Keratinocyte (primary cell): ENCODE measurements around the gene PHRF1. TPM values are rescaled to one million over a fixed set of nuclear protein-coding genes. Genes with fewer than 3 reads are reported as not detected.

Source experiments
- DNase-seq: peaks from one replicate; pipeline ENCODE4 v3.0.0-alpha.2; 2011; ENCODE audit warnings: low read depth, missing footprints, low spot score
- FAIRE-seq: peaks from 2 replicates; lab custom pipeline; 2011; peaks lifted over from hg19 to GRCh38; lab: Jason Lieb, UNC
- H2AFZ ChIP-seq: 2 replicates; pipeline ENCODE4 v1.6.0; 2012; ENCODE audit warnings: low read length, control low read depth, inconsistent platforms; ENCODE audit not compliant: control insufficient read depth
- H3K27ac ChIP-seq: 2 replicates; pipeline ENCODE4 v1.5.1; 2011; ENCODE audit warnings: low read length; ENCODE audit not compliant: control insufficient read depth, insufficient read depth
- H3K27me3 ChIP-seq: 3 replicates; pipeline ENCODE4 v1.6.0; 2011; ENCODE audit warnings: low read length; ENCODE audit not compliant: control insufficient read depth, insufficient read depth; ENCODE audit errors: extremely low read depth
- H3K36me3 ChIP-seq, 2 experiments: 2 replicates in 1 of 2; 3 replicates in 1 of 2; pipeline ENCODE4 v1.5.1; 2011; ENCODE audit warnings: low read length in 2 of 2, mild to moderate bottlenecking in 1 of 2; ENCODE audit not compliant: control insufficient read depth in 2 of 2, insufficient read depth in 2 of 2; ENCODE audit errors: extremely low read depth in 1 of 2
- H3K4me1 ChIP-seq: 3 replicates; pipeline ENCODE4 v1.5.1; 2011; ENCODE audit warnings: low read length; ENCODE audit not compliant: control insufficient read depth, insufficient read depth; ENCODE audit errors: extremely low read depth
- H3K4me2 ChIP-seq: 3 replicates; pipeline ENCODE4 v1.6.0; 2011; ENCODE audit warnings: low read depth, low read length; ENCODE audit not compliant: control insufficient read depth, insufficient read depth; ENCODE audit errors: extremely low read depth
- H3K4me3 ChIP-seq, 3 experiments: fragments of 200-600 bp in 1 of 3; sonication (generic) in 1 of 3; 2 replicates in 2 of 3; 3 replicates in 1 of 3; pipeline ENCODE4 v1.5.1; 2011 to 2016; ENCODE audit warnings: low read length in 3 of 3, mild to moderate bottlenecking in 3 of 3, control low read depth in 2 of 3, inconsistent platforms in 1 of 3, low read depth in 1 of 3, mixed read lengths in 1 of 3, mixed run types in 1 of 3, moderate library complexity in 1 of 3; ENCODE audit not compliant: control insufficient read depth in 2 of 3, insufficient read depth in 2 of 3; ENCODE audit errors: extremely low read depth in 1 of 3
- H3K79me2 ChIP-seq: 2 replicates; pipeline ENCODE4 v1.6.0; 2012; ENCODE audit warnings: low read length; ENCODE audit not compliant: control insufficient read depth, insufficient read depth
- H3K9ac ChIP-seq: 3 replicates; pipeline ENCODE4 v1.6.0; 2011; ENCODE audit warnings: low read length; ENCODE audit not compliant: control insufficient read depth, insufficient read depth; ENCODE audit errors: extremely low read depth
- H3K9me1 ChIP-seq: 3 replicates; pipeline ENCODE4 v1.6.0; 2011; ENCODE audit warnings: low read length; ENCODE audit not compliant: control insufficient read depth, insufficient read depth; ENCODE audit errors: extremely low read depth
- H3K9me3 ChIP-seq: 2 replicates; pipeline ENCODE4 v1.5.1; 2012; ENCODE audit warnings: low read depth, low read length; ENCODE audit not compliant: control insufficient read depth
- H4K20me1 ChIP-seq: 3 replicates; pipeline ENCODE4 v1.6.0; 2011; ENCODE audit warnings: low read length; ENCODE audit not compliant: control insufficient read depth, insufficient read depth; ENCODE audit errors: extremely low read depth
- EZH2 ChIP-seq: IDR thresholded peaks from one replicate; pipeline ENCODE4 v1.6.1; 2012; ENCODE audit warnings: inconsistent platforms, mild to moderate bottlenecking, low read length, moderate library complexity
- dilution Hi-C: fragments of 300-500 bp; cut with MboI; formaldehyde crosslinking; loops from one replicate; pipeline ENCODE4 v1.7.0; 2020; ENCODE audit warnings: low sequenced_read_pairs; ENCODE audit not compliant: extremely low pct_ligation_motif_present
- polyA plus RNA-seq, 5 experiments: library from polyadenylated mRNA; depleted of rRNA in 3 of 5; stranded (reverse) in 3 of 5; stranded (forward) in 1 of 5; unstranded in 1 of 5; fragments of >200 nt; gene quantifications; 1 replicate in 1 of 5; 2 replicates in 3 of 5; 3 replicates in 1 of 5; pipeline versions ENCODE4 v1.2.1 to v1.2.3, GENCODE V29; 2011 to 2012; ENCODE audit warnings: missing spikeins in 2 of 5, low read depth in 1 of 5, low replicate concordance in 1 of 5
- TF ChIP-seq, protein P1 (sequence below), 3 experiments: IDR thresholded peaks in 1 of 3; conservative IDR thresholded peaks in 1 of 3; optimal IDR thresholded peaks in 1 of 3; 2 replicates in 2 of 3; 3 replicates in 1 of 3; pipeline versions ENCODE3 to v1.5.1; 2011; ENCODE audit warnings: low read length in 3 of 3, mild to moderate bottlenecking in 3 of 3, moderate library complexity in 2 of 3, control low read depth in 1 of 3, inconsistent platforms in 1 of 3; ENCODE audit not compliant: insufficient read depth in 2 of 3; ENCODE audit errors: extremely low read depth in 1 of 3

PHRF1 gene
- polyA plus RNA-seq, 1 donor (not counting 4 experiments of a cell fraction or from before 2014, with no cell fraction given) = 10.7 TPM

DNA sequence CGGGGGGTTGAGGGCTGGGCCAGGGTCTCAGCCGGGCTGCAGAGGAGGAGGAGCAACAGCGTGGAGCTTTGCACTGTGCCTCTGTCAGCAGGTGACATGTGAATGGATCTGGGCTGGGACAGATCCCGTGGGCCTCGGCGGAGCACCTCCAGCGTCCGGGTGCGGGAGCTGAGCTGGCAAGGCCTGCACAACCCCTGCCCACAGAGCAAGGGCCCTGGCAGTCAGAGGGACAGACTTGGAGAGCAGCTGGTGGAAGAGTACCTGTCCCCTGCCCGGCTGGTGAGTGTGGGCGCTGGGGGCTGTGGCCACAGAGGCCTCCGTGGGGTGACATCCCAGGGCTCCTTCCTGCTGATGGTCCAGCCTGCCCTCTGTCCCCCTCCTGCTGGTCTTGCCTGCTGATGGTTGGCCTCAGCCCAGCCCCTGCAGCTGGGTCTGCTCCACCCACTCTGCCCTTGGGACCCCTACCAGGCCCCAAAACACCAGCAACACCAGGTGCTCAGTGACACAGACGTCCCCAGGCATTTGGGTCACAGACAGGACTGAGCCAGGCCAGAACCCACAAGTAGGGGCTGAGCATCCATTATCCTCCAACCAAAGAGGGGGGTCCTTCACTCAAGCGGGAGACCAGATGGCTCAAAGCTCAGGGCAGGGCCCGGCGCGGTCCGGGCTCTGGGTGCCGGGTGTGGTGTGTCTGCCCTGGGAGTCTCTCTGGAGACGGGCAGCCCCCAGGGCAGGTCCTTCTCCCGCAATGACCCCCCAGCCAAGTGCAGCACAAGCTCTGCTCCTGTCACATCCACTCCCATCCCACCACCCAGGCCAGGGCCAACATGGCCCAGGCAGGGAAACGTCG, 35.5 kb upstream of the PHRF1 start:
- Histone ChIP-seq H3K9ac (no peak overlapping the region), H4K20me1 (no peaks in the 10 kb centered on the region), H2AFZ (no peak overlapping the region), H3K36me3 (no peaks in the 10 kb centered on the region), H3K4me3 (no peak overlapping the region), H3K27me3 (peaks cover 10% of the 10 kb centered on the region), H3K4me2 (no peak overlapping the region), H3K79me2 (no peaks in the 10 kb centered on the region), H3K4me1 (peaks cover 11% of the 10 kb centered on the region), H3K27ac (no peak overlapping the region), H3K9me3 (no peaks in the 10 kb centered on the region), H3K9me1 (no peaks in the 10 kb centered on the region)
- no peak for FAIRE-seq
- no peak for DNase-seq
- TF ChIP-seq, protein P1, sequence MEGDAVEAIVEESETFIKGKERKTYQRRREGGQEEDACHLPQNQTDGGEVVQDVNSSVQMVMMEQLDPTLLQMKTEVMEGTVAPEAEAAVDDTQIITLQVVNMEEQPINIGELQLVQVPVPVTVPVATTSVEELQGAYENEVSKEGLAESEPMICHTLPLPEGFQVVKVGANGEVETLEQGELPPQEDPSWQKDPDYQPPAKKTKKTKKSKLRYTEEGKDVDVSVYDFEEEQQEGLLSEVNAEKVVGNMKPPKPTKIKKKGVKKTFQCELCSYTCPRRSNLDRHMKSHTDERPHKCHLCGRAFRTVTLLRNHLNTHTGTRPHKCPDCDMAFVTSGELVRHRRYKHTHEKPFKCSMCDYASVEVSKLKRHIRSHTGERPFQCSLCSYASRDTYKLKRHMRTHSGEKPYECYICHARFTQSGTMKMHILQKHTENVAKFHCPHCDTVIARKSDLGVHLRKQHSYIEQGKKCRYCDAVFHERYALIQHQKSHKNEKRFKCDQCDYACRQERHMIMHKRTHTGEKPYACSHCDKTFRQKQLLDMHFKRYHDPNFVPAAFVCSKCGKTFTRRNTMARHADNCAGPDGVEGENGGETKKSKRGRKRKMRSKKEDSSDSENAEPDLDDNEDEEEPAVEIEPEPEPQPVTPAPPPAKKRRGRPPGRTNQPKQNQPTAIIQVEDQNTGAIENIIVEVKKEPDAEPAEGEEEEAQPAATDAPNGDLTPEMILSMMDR (optimal IDR thresholded peaks at IDR 0.05 in 1 of 3, IDR thresholded peaks at IDR 0.05 in 1 of 3, conservative IDR thresholded peaks at IDR 0.05 in 1 of 3; ENCODE audit: extremely low read depth in 1 of 3, insufficient read depth in 2 of 3, low read length in 3 of 3) = no peak
- TF ChIP-seq EZH2 = no peak
- dilution Hi-C loops = no loop called here

DNA sequence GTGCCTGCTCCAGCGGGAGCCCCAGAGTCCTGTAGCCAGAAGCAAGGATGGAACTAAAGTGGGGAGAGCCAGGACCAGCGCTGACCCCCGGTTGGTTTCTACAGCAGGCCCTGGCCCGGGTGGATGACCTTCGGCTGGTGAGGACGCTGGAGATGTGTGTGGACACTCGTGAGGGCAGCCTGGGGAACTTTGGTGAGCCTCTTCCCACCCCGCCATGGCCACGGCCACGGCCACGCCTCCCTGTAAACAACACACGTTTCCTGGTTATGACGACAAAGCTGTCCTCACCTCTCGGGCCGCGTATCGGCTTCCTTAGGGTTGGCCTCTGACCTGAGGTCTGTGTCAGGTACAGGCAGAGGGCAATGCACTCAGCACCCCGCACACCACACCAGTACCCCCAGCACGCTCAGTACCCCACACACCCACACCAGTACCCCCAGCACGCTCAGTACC, 34.8 kb upstream of the PHRF1 start:
- no peak overlapping the region for H3K4me2 ChIP-seq
- no peaks in the 10 kb centered on the region for H3K79me2 ChIP-seq
- H3K27ac ChIP-seq = no peak overlapping the region
- DNase-seq = no peak
- H3K9me3 ChIP-seq = no peaks in the 10 kb centered on the region
- H2AFZ ChIP-seq = no peak overlapping the region
- H3K9ac ChIP-seq = no peak overlapping the region
- H3K4me3 ChIP-seq = no peak overlapping the region
- no peaks in the 10 kb centered on the region for H3K9me1 ChIP-seq
- no peaks in the 10 kb centered on the region for H3K36me3 ChIP-seq
- no peak for TF ChIP-seq EZH2
- TF ChIP-seq, protein P1 (optimal IDR thresholded peaks at IDR 0.05 in 1 of 3, IDR thresholded peaks at IDR 0.05 in 1 of 3, conservative IDR thresholded peaks at IDR 0.05 in 1 of 3; ENCODE audit: extremely low read depth in 1 of 3, insufficient read depth in 2 of 3, low read length in 3 of 3) = no peak
- dilution Hi-C loops = no loop called here
- no peaks in the 10 kb centered on the region for H4K20me1 ChIP-seq
- peaks cover 6% of the 10 kb centered on the region for H3K4me1 ChIP-seq
- FAIRE-seq = no peak
- peaks cover 10% of the 10 kb centered on the region for H3K27me3 ChIP-seq
